Lower leg skin (tissue), 4 donors: ENCODE measurements around the gene TRPC4AP. TPM values are rescaled to one million over a fixed set of nuclear protein-coding genes. Genes with fewer than 3 reads are reported as not detected.

Experiments
- DNase-seq, 2 donors: peaks; one replicate each; pipeline ENCODE4 v3.0.0-alpha.2; 2019; ENCODE audit warnings: low spot score in 2 of 2
- H3K4me3 ChIP-seq: fragments of 200-600 bp; sonication (generic); 2 replicates; pipeline ENCODE4 v1.5.1; 2017; ENCODE audit warnings: mild to moderate bottlenecking, low read depth; ENCODE audit not compliant: poor library complexity, severe bottlenecking
- CTCF ChIP-seq, 3 donors: fragments of 450-650 bp; IDR thresholded peaks; one replicate each; pipeline ENCODE4 v1.5.1; 2016; ENCODE audit warnings: antibody characterized with exemption in 3 of 3, mild to moderate bottlenecking in 3 of 3, moderate library complexity in 2 of 3
- POLR2A ChIP-seq, 2 donors: fragments of 450-650 bp; IDR thresholded peaks; one replicate each; pipeline ENCODE4 v1.6.1; 2016 to 2017; ENCODE audit warnings: antibody characterized with exemption in 2 of 2, mild to moderate bottlenecking in 1 of 2, moderate library complexity in 1 of 2
- WGBS, 2 donors: methylation state at CpG; one replicate each; pipeline ENCODE4 v1.1.5; 2018; 5-methylcytosine and 5-hydroxymethylcytosine counted together
- intact Hi-C: fragments of 100-400 bp; cut with DNase I; formaldehyde crosslinking; loops from one replicate; pipeline ENCODE4 v1.15.0; 2023; ENCODE audit warnings: low total_unique reads
- total RNA-seq, 4 donors: library from RNA; depleted of rRNA; stranded (reverse); fragments of >200 nt; gene quantifications; one replicate each; pipeline ENCODE4 v1.1.0, GENCODE V29; 2016

The TRPC4AP gene
- total RNA-seq, 4 donors from 2014 or later, result 40.3 to 64.5 (median 50.0) TPM

- intact Hi-C loops, result loop anchor here (5.0 kb wide), 1 partner anchor 1526 kb away; no protein-coding TSS in a partner anchor
- TF ChIP-seq POLR2A (IDR thresholded peaks at IDR 0.05) (no peak), CTCF (IDR thresholded peaks at IDR 0.05) (no peak)
- H3K4me3 ChIP-seq, result no peak overlapping the region
- no peak for DNase-seq
- WGBS, 2 donors, result 94 to 95% methylated on average over 6 of the region's 6 CpGs
Observed at GRCh38 chr20:35066194-35066593, 26.4 kb downstream of the TRPC4AP start.

DNA sequence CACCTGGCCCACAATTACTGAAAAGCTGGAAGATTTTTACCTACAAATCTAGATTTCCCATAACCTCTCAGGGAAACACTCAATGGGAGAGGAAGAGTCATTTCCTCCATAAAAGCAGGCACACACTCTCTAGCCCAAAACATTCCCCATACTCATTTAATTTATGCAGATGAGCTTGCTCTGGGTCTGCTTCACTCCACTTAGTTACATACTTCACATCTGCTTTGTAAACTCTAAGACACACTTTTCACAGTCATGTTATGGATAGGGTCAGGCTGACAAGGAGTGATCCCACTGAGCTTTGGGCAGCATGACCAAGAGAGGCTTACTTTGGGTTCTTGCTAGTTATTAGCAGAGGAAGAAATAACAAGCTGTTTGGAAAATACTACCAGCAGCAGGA is 27.4 kb downstream of the TRPC4AP start:
- intact Hi-C loops, result loop anchor here (5.0 kb wide), 1 partner anchor 1527 kb away; no protein-coding TSS in a partner anchor
- no peak for TF ChIP-seq POLR2A (IDR thresholded peaks at IDR 0.05)
- TF ChIP-seq CTCF (IDR thresholded peaks at IDR 0.05), result no peak
- DNase-seq, result no peak
- H3K4me3 ChIP-seq, result no peak overlapping the region

DNA sequence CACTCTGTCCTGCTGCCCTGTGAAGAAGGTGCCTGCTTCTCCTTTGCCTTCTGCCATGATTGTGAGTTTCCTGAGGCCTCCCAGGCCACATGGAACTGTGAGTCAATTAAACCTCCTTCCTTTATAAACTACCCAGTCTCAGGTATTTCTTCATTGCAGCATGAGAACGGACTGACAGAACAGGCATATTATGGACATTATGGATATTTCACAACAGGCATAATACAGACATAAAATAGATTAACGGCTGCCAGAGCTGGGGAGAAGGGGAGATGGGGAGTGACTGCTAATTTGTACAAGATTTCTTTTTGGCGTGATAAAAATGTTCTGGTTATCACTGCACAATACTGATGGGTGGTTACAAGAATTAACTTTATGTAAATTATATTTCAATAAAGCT is 29.4 kb downstream of the TRPC4AP start:
- 85 to 91% methylated on average over 3 of the region's 3 CpGs for WGBS, 2 donors
- intact Hi-C loops, result no loop called here
- H3K4me3 ChIP-seq, result no peak overlapping the region
- TF ChIP-seq CTCF (IDR thresholded peaks at IDR 0.05) (no peak), POLR2A (IDR thresholded peaks at IDR 0.05) (no peak)
- DNase-seq, result no peak

- no peak for TF ChIP-seq POLR2A (IDR thresholded peaks at IDR 0.05)
- no peak for TF ChIP-seq CTCF (IDR thresholded peaks at IDR 0.05)
- 98% methylated on average over 3 of the region's 3 CpGs for WGBS, 2 donors
- DNase-seq, result no peak
- H3K4me3 ChIP-seq, result no peak overlapping the region
- intact Hi-C loops, result no loop called here
Observed at GRCh38 chr20:35062478-35062877, 30.1 kb downstream of the TRPC4AP start.

DNA sequence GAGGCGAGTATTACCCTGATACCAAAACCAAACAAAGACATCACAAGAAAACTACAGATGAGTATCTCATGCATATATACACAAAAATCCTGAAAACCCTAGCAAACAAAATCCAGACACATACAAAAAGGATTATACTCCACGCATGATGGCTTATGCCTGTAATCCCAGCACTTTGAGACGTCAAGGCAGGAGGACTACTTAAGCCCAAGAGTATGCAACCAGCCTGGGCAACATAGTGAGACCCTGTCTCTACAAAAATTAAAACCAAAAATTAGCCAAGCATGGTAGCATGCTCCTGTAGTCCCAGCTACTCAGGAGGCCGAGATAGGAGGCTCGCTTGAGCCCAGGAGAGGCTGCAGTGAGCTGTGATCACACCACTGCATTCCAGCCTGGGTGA is 32.4 kb downstream of the TRPC4AP start:
- intact Hi-C loops, result no loop called here
- no peak for DNase-seq
- WGBS, 2 donors, result 94 to 97% methylated on average over 5 of the region's 5 CpGs
- TF ChIP-seq CTCF (IDR thresholded peaks at IDR 0.05) (no peak), POLR2A (IDR thresholded peaks at IDR 0.05) (no peak)
- no peak overlapping the region for H3K4me3 ChIP-seq

DNA sequence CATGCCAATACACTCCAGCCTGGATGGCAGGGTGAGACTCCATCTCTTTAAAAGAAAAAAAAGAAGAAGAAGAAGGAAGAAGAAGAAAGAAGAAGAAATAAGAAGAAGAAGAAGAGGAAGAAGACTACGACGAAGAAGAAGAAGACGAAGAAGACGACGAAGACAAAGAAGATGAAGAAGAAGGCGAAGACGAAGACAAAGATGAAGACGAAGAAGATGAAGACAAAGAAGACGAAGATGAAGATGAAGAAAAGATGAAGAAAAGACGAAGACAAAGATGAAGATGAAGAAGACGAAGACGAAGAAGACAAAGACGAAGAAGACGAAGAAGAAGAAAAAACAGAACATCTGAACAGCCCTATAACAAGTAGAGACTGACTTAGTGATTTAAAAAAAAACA is 33.0 kb downstream of the TRPC4AP start:
- 94 to 98% methylated on average over 14 of the region's 14 CpGs for WGBS, 2 donors
- H3K4me3 ChIP-seq, result no peak overlapping the region
- TF ChIP-seq CTCF (IDR thresholded peaks at IDR 0.05) (no peak), POLR2A (IDR thresholded peaks at IDR 0.05) (no peak)
- intact Hi-C loops, result loop anchor here (10.0 kb wide), 1 partner anchor 1095 kb away; no protein-coding TSS in a partner anchor
- no peak for DNase-seq
